HG03108 (cell line): ENCODE measurements around the gene ATP8A2.
A peak's percentile ranks its signal among the peaks of the same experiment; 100 is the strongest.

Experiments
- ATAC-seq: cut with Tn5 transposase; IDR thresholded peaks from one replicate; pipeline ENCODE4 v1.9.1; 2021; ENCODE audit warnings: moderate library complexity; ENCODE audit not compliant: unreplicated experiment

The ATP8A2 gene

GRCh38 chr13:25843692-25844091 lies 471.9 kb downstream of the ATP8A2 start:
- ATAC-seq, result no peak

- ATAC-seq, result no peak
Measured at GRCh38 chr13:25844559-25845434, 473.0 kb downstream of the ATP8A2 start.

GRCh38 chr13:25846222-25846984 lies 474.6 kb downstream of the ATP8A2 start:
- ATAC-seq, result no peak

- ATAC-seq, result peak; percentile 79
Measured at GRCh38 chr13:25847145-25847544, 475.4 kb downstream of the ATP8A2 start.

- no peak for ATAC-seq
Measured at GRCh38 chr13:25847635-25848626, 476.2 kb downstream of the ATP8A2 start.

DNA sequence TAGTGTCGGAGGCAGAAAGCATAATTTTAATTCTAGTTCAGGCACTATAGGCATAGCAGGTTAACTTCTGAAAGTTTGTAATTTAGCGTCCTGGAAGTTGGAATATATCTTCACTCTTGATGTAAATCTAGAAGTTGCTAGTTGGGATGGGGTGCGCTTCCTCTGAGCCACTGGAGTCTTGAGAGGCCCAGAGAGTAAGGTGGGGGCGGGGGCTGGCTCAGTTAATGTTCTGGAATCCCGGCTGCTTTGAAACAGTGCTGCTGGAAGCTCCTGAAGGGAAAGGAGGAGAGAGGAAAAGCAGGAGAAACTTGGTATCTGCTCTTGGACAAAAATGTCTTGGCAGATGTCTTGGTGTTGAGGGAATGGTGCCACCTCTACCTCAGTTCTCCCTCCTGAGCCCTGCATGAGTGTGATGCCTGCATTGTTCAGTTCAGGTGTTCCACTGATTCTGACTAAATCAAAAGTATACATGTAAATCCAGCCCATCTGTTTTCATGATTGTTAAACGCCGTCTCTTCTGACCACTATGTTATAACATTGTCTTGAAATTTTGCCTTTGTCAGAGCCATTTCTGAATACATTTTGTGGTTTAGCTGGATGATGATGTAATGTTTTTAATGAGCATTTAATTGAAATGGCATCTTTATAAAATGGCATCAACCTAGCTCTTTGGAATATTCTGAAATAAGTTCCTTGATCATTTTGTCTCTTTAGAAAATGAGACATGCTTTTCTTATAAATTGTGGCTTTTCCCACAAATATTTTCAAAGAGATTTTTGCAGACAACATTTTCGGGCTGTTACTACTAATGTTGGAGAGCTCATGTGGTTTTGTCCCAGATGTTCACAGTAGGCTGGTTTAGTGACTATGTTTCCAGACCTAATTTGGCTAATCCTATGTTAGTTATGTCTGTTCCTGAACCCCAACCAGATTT lies 477.3 kb downstream of the ATP8A2 start:
- ATAC-seq, result no peak

DNA sequence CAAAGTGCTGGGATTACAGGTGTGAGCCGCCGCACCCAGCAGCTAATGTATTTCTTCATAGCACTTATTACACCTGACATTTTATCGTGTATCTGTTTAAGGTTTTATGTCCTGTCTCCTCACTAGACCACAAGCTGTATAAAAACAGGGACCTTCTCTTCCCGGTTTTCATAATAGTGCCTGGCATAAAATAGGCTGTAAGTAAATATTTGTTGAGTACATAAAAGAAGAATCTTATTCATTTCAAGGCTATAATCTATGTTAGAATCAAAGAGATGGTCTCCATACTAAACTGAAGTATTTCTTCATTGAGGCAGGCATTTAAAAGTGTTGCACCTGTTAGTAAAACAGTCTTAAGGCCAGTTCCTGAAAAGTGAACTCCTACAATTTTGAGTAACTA lies 486.1 kb downstream of the ATP8A2 start:
- no peak for ATAC-seq

DNA sequence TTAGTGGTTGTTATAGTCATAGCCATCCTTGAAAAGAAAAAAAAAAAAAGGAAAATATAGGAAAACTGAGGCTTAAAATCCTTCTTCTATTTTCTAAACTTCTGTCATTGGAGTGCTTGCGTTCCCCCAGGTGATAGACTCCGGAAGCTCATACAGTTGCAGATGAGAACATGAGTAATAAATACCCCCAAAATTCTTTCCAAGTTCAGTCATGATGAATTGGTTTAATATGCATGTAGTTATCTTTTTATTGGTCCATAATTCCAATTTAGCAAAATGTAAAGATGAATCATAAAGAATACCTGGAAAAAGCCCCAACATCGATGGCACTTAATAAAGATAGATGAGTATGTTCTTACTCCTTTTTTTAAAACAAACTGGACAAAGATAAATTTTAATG lies 487.8 kb downstream of the ATP8A2 start:
- ATAC-seq, result no peak

DNA sequence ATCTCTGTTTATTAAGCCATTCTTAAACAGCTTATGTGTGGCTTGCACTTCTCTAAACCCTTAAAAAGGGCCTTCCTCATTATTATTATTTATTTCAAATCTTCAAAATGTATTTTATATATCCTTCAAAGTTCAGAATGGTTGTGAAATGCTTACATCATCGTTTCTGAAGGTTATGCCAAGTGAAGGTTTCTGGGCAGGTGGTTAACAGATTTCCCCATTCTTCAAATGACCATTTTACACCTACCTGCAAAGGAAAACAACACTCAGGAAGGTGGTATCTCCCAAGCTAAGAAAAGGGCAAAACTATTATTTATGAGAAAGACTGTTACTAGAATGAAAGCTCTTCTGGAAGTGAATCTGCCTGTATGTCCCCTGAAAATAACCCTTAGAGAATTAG lies 488.5 kb downstream of the ATP8A2 start:
- no peak for ATAC-seq

GRCh38 chr13:25860862-25861261 lies 489.1 kb downstream of the ATP8A2 start:
- ATAC-seq, result no peak

- no peak for ATAC-seq
Measured at GRCh38 chr13:25862156-25862555, 490.4 kb downstream of the ATP8A2 start.

DNA sequence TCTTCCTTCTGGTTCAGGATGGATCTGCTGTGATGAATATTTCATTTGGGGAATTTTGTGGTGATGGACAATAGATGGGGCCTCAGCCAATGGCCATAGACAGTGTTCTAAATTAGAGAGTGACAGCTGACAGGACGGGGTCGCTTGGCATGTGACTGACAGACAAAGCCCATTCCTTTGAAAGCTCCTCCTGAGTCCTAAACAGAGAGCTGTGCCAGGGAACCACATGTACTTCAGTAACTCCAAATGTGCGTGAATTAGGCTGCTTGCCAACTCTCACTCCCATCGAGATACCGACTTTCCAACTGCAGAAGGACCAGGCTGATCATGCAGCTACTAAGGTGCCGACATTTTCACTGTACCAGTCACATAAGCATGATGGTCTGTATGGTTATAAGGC lies 492.3 kb downstream of the ATP8A2 start:
- ATAC-seq, result no peak

DNA sequence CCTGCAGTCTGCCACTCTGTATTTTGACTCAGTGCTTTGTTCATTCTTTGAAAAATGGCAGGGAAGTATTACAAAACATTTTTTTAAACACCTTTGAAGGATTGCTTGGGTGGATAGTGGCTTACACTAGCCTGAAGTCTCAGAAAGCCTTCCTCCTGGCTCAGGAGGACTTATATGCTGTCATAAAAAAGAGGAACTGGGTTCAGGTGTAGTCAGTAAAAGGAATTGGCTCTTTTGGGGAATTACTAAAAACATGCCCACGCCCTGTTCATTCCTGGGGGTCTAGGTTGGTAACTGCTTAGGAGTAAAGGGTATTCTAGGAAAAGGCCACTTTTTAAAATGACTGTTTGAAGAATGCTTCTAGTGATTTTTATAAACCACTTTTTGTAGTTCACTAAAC lies 493.2 kb downstream of the ATP8A2 start:
- no peak for ATAC-seq

- ATAC-seq, result no peak
Measured at GRCh38 chr13:25865391-25865790, 493.6 kb downstream of the ATP8A2 start.

DNA sequence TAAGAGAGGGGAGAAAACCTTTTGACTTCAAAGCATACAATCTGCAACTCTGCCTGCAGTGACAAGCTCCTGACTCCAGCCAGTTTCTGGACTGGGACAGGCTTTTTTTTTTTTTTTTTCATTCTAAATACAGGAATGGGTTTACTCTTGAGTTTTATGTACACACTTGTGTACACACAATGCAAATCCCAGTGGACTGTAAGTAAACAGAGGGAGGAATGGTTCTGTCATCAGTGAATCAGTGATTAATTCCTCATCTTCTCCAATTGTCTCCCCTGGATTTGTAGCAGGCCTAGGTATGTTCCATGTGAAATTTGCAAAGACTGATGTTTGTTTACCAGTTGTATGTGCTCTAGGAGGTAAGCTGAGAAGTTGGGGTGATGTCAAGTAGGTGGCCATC lies 495.3 kb downstream of the ATP8A2 start:
- ATAC-seq, result no peak

DNA sequence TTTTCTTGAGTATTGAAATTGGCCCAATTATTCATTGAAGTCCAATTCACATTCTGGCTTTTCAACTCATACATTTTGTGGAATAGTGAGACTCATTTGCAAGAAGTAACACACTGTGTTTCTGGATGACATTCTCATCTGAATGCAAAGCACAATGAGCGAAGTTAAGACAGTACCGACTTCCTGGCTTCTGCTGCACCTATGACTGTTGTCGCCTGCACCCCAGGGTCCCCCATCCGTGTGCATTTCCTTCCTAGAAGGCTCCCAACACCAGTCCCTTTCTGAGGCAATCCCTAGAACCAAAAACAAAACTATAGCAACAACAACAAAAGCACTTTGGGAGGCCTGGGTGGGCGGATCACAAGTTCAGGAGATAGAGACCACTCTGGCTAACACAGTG lies 496.7 kb downstream of the ATP8A2 start:
- ATAC-seq, result no peak

GRCh38 chr13:25869941-25870340 lies 498.2 kb downstream of the ATP8A2 start:
- no peak for ATAC-seq

GRCh38 chr13:25871389-25872125 lies 499.8 kb downstream of the ATP8A2 start:
- ATAC-seq, result no peak
